Loucy (cell line): ENCODE measurements around the gene ZSWIM7.

Experiments
- H2AFZ ChIP-seq: fragments of 200-600 bp; sonication (generic); 2 replicates; pipeline ENCODE4 v1.6.0; 2016; ENCODE audit warnings: antibody characterized with exemption, mild to moderate bottlenecking, low read length, moderate library complexity
- H3F3A ChIP-seq: fragments of 200-600 bp; 2 replicates; pipeline ENCODE4 v1.6.0; 2016; ENCODE audit warnings: antibody characterized with exemption, low read depth, mild to moderate bottlenecking
- H3K27me3 ChIP-seq: fragments of 200-600 bp; sonication (generic); 2 replicates; pipeline ENCODE4 v1.6.1; 2014; ENCODE audit warnings: low read length, mild to moderate bottlenecking; ENCODE audit not compliant: insufficient read depth, poor library complexity, severe bottlenecking
- H3K36me3 ChIP-seq: fragments of 200-600 bp; sonication (generic); 2 replicates; pipeline ENCODE4 v1.6.1; 2016; ENCODE audit warnings: low read length; ENCODE audit not compliant: insufficient read depth
- H3K4me1 ChIP-seq: fragments of 200-600 bp; sonication (generic); 2 replicates; pipeline ENCODE4 v1.5.1; 2014; ENCODE audit warnings: low read length, mild to moderate bottlenecking; ENCODE audit not compliant: insufficient read depth, poor library complexity, severe bottlenecking
- H3K4me2 ChIP-seq: fragments of 200-600 bp; sonication (generic); 2 replicates; pipeline ENCODE4 v1.6.0; 2014; ENCODE audit warnings: antibody characterized with exemption, low read length, low read depth, mild to moderate bottlenecking; ENCODE audit not compliant: poor library complexity, severe bottlenecking
- H3K4me3 ChIP-seq: fragments of 200-600 bp; sonication (generic); 2 replicates; pipeline ENCODE4 v1.5.1; 2014; ENCODE audit warnings: low read length, mild to moderate bottlenecking, mixed read lengths; ENCODE audit not compliant: poor library complexity, severe bottlenecking
- H3K79me2 ChIP-seq: fragments of 200-600 bp; sonication (generic); 2 replicates; pipeline ENCODE4 v1.6.1; 2014; ENCODE audit warnings: low read length; ENCODE audit not compliant: insufficient read depth
- H3K9ac ChIP-seq: fragments of 200-600 bp; sonication (generic); 2 replicates; pipeline ENCODE4 v1.6.0; 2014; ENCODE audit warnings: mild to moderate bottlenecking, low read depth, low read length, moderate library complexity; ENCODE audit not compliant: poor library complexity, severe bottlenecking
- H3K9me2 ChIP-seq: fragments of 200-600 bp; sonication (generic); replicated peaks from 2 replicates; pipeline ENCODE4 v1.6.1; 2016; ENCODE audit warnings: low read depth, low read length, mixed read lengths
- H3K9me3 ChIP-seq: fragments of 200-600 bp; sonication (generic); 2 replicates; pipeline ENCODE4 v1.6.1; 2014; ENCODE audit warnings: mild to moderate bottlenecking, antibody characterized with exemption, low read length, low read depth; ENCODE audit not compliant: insufficient read depth
- H4K20me1 ChIP-seq: fragments of 200-600 bp; sonication (generic); 2 replicates; pipeline ENCODE4 v1.6.0; 2014; ENCODE audit warnings: antibody characterized with exemption, low read length, mild to moderate bottlenecking; ENCODE audit not compliant: insufficient read depth, poor library complexity, severe bottlenecking
- EZH2phosphoT487 ChIP-seq: fragments of 200-600 bp; IDR thresholded peaks from 2 replicates; pipeline ENCODE4 v1.6.1; 2018; ENCODE audit warnings: antibody characterized with exemption, mild to moderate bottlenecking, moderate library complexity, borderline replicate concordance
- TF ChIP-seq, protein P1 (sequence below): fragments of 200-600 bp; sonication (generic); conservative IDR thresholded peaks from 2 replicates; pipeline ENCODE4 v1.5.1; 2014; ENCODE audit warnings: mild to moderate bottlenecking, antibody characterized with exemption, low read length

Gene ZSWIM7

DNA sequence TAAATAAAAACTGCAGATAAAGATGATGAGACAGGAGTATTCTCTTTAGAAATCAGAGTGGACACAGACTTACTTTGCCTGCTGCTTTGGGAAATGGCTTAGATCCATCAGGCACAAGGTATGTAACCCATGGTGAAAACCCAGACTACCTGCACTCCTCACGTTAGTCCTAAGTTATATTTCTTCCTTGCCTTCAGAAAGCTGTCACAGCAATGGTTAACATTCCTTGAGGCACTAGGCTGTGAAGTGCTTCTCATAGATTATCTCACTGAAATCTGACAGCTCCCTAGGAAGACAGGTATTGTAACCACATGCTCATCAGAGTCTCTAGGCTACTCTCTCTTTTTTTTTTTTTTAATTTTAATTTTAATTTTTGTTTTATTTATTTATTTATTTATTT lies 20.9 kb downstream of the ZSWIM7 start:
- Histone ChIP-seq H3K36me3 (no peaks in the 10 kb centered on the region), H3K4me2 (no peak overlapping the region)
- TF ChIP-seq, protein P1, sequence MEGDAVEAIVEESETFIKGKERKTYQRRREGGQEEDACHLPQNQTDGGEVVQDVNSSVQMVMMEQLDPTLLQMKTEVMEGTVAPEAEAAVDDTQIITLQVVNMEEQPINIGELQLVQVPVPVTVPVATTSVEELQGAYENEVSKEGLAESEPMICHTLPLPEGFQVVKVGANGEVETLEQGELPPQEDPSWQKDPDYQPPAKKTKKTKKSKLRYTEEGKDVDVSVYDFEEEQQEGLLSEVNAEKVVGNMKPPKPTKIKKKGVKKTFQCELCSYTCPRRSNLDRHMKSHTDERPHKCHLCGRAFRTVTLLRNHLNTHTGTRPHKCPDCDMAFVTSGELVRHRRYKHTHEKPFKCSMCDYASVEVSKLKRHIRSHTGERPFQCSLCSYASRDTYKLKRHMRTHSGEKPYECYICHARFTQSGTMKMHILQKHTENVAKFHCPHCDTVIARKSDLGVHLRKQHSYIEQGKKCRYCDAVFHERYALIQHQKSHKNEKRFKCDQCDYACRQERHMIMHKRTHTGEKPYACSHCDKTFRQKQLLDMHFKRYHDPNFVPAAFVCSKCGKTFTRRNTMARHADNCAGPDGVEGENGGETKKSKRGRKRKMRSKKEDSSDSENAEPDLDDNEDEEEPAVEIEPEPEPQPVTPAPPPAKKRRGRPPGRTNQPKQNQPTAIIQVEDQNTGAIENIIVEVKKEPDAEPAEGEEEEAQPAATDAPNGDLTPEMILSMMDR = no peak
- no peak for TF ChIP-seq EZH2phosphoT487

DNA sequence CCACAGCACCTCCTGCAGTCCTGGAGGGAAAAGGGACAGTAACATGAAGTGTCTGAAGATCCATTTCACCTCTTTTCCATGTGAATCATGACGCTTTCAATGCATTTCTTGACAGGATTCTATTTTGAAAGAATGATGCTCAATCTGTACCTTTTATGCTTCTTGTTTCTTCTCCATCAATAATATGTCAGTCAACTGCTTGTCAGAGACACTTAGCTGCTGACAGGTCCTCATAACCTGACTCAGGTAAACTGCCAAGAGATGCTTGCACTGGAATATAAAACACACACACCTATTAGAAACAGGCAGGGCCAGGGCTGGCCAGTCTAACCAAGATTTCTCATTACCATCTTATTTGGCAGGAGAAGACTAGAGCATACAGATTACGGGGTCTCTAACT lies 21.6 kb downstream of the ZSWIM7 start:
- Histone ChIP-seq H3K27me3 (no peaks in the 10 kb centered on the region), H3K36me3 (no peaks in the 10 kb centered on the region), H3K4me2 (no peak overlapping the region), H3K9me3 (no peaks in the 10 kb centered on the region), H2AFZ (no peak overlapping the region), H4K20me1 (no peaks in the 10 kb centered on the region), H3K4me1 (peaks cover 12% of the 10 kb centered on the region), H3K79me2 (no peaks in the 10 kb centered on the region), H3K9ac (no peak overlapping the region), H3K9me2 (no peaks in the 10 kb centered on the region), H3F3A (no peaks in the 10 kb centered on the region), H3K4me3 (no peak overlapping the region)
- TF ChIP-seq EZH2phosphoT487 = no peak
- TF ChIP-seq, protein P1 = no peak

More for the DNA sequence above, 20.9 kb downstream of the ZSWIM7 start:
- H3K4me3 ChIP-seq = no peak overlapping the region
- H3K79me2 ChIP-seq = no peaks in the 10 kb centered on the region
- no peaks in the 10 kb centered on the region for H3K9me3 ChIP-seq
- H3K4me1 ChIP-seq = peaks cover 12% of the 10 kb centered on the region
- no peaks in the 10 kb centered on the region for H3K27me3 ChIP-seq
- H3F3A ChIP-seq = no peaks in the 10 kb centered on the region
- H2AFZ ChIP-seq = no peak overlapping the region
- no peaks in the 10 kb centered on the region for H3K9me2 ChIP-seq
- no peak overlapping the region for H3K9ac ChIP-seq
- no peaks in the 10 kb centered on the region for H4K20me1 ChIP-seq

DNA sequence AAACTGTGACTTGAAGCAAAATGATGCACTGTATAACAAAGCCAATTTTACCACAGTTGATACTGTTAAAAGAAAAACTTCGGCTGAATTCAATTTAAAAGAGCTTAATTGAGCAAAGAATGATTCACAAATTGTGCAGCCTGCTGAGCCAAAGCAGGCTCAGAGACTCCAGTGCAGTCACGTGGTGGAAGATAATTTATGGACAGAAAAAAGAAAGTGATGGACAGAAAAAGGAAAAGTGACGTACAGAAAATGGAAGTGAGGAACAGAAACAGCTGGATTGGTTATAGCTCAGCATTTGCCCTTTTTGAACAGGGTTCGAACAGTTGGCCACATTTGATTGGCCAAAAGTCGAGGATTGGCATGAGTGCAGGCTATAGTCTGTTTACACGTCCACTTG lies 25.7 kb downstream of the ZSWIM7 start:
- no peaks in the 10 kb centered on the region for H3F3A ChIP-seq
- H2AFZ ChIP-seq = no peak overlapping the region
- no peaks in the 10 kb centered on the region for H4K20me1 ChIP-seq
- no peaks in the 10 kb centered on the region for H3K9me3 ChIP-seq
- H3K4me1 ChIP-seq = no peaks in the 10 kb centered on the region
- H3K9ac ChIP-seq = no peak overlapping the region
- no peaks in the 10 kb centered on the region for H3K36me3 ChIP-seq
- no peak overlapping the region for H3K4me3 ChIP-seq
- no peaks in the 10 kb centered on the region for H3K79me2 ChIP-seq
- no peak for TF ChIP-seq EZH2phosphoT487
- TF ChIP-seq, protein P1 = no peak
- H3K4me2 ChIP-seq = no peak overlapping the region
- no peaks in the 10 kb centered on the region for H3K27me3 ChIP-seq
- no peaks in the 10 kb centered on the region for H3K9me2 ChIP-seq
